H9 (cell line): Measurements from ENCODE around the gene SOCS4. TPM values are rescaled to one million over a fixed set of nuclear protein-coding genes. Genes with fewer than 3 reads are reported as not detected.

Experiments
- DNase-seq: peaks from one replicate; pipeline ENCODE4 v3.0.0-alpha.2; 2017
- H2AFZ ChIP-seq: one replicate; pipeline ENCODE4 v1.6.1; 2013; ENCODE audit warnings: mild to moderate bottlenecking, low read length, control low read depth, moderate library complexity
- H2AK5ac ChIP-seq: 2 replicates; pipeline ENCODE4 v1.6.1; 2013; ENCODE audit warnings: low read length, control low read depth, mixed read lengths; ENCODE audit not compliant: insufficient read length
- H2BK120ac ChIP-seq: one replicate; pipeline ENCODE4 v1.6.1; 2013; ENCODE audit warnings: low read depth, mild to moderate bottlenecking, low read length, control low read depth, inconsistent platforms; ENCODE audit not compliant: poor library complexity, severe bottlenecking
- H2BK12ac ChIP-seq: 2 replicates; pipeline ENCODE4 v1.6.1; 2013; ENCODE audit warnings: low read length, control low read depth, mixed read lengths, low read depth; ENCODE audit not compliant: insufficient read length
- H2BK15ac ChIP-seq: 2 replicates; pipeline ENCODE4 v1.6.1; 2013; ENCODE audit warnings: low read depth, low read length, control low read depth
- H2BK20ac ChIP-seq: one replicate; pipeline ENCODE4 v1.6.1; 2013; ENCODE audit warnings: low read depth, mild to moderate bottlenecking, low read length, control low read depth, inconsistent platforms; ENCODE audit not compliant: poor library complexity, severe bottlenecking
- H2BK5ac ChIP-seq: 2 replicates; pipeline ENCODE4 v1.6.1; 2013; ENCODE audit warnings: low read length, control low read depth, mixed read lengths; ENCODE audit not compliant: insufficient read length
- H3K14ac ChIP-seq: 2 replicates; pipeline ENCODE4 v1.6.1; 2013; ENCODE audit warnings: low read length, control low read depth; ENCODE audit not compliant: insufficient read depth
- H3K18ac ChIP-seq: 2 replicates; pipeline ENCODE4 v1.6.1; 2013; ENCODE audit warnings: low read depth, mild to moderate bottlenecking, mixed read lengths, low read length, control low read depth; ENCODE audit not compliant: insufficient read length
- H3K23ac ChIP-seq: 2 replicates; pipeline ENCODE4 v1.6.1; 2013; ENCODE audit warnings: low read length, control low read depth, mixed read lengths, low read depth; ENCODE audit not compliant: insufficient read length
- H3K23me2 ChIP-seq: 2 replicates; pipeline ENCODE4 v1.6.1; 2013; ENCODE audit warnings: low read depth, mild to moderate bottlenecking, mixed read lengths, low read length, control low read depth; ENCODE audit not compliant: insufficient read length, poor library complexity, severe bottlenecking
- H3K27ac ChIP-seq: 2 replicates; pipeline ENCODE4 v1.5.1; 2013; ENCODE audit warnings: low read length, control low read depth, mixed read lengths, low read depth; ENCODE audit not compliant: insufficient read length
- H3K27me3 ChIP-seq: 2 replicates; pipeline ENCODE4 v1.6.1; 2013; ENCODE audit warnings: low read length, control low read depth, inconsistent platforms; ENCODE audit not compliant: insufficient read depth
- H3K4ac ChIP-seq: 2 replicates; pipeline ENCODE4 v1.6.1; 2013; ENCODE audit warnings: low read depth, mild to moderate bottlenecking, control low read depth, inconsistent platforms, low read length, moderate library complexity
- H3K4me1 ChIP-seq: 2 replicates; pipeline ENCODE4 v1.6.1; 2013; ENCODE audit warnings: low read length, control low read depth, inconsistent platforms; ENCODE audit not compliant: insufficient read depth
- H3K4me2 ChIP-seq: 2 replicates; pipeline ENCODE4 v1.6.1; 2013; ENCODE audit warnings: low read length, control low read depth, mixed read lengths; ENCODE audit not compliant: insufficient read length, insufficient read depth
- H3K56ac ChIP-seq: 2 replicates; pipeline ENCODE4 v1.6.1; 2013; ENCODE audit warnings: low read depth, mild to moderate bottlenecking, mixed read lengths, low read length, control low read depth; ENCODE audit not compliant: insufficient read length
- H3K79me1 ChIP-seq: 2 replicates; pipeline ENCODE4 v1.6.1; 2013; ENCODE audit warnings: low read depth, mild to moderate bottlenecking, moderate library complexity, low read length, control low read depth, inconsistent platforms; ENCODE audit not compliant: insufficient read depth, poor library complexity, severe bottlenecking
- H3K79me2 ChIP-seq: 2 replicates; pipeline ENCODE4 v1.6.1; 2013; ENCODE audit warnings: low read length, control low read depth, inconsistent platforms; ENCODE audit not compliant: insufficient read depth
- H3K9ac ChIP-seq: 2 replicates; pipeline ENCODE4 v1.6.1; 2013; ENCODE audit warnings: low read length, control low read depth, mixed read lengths; ENCODE audit not compliant: insufficient read length; ENCODE audit errors: extremely low read depth
- H3K9me3 ChIP-seq: one replicate; pipeline ENCODE4 v1.6.1; 2013; ENCODE audit warnings: low read depth, low read length, inconsistent platforms; ENCODE audit not compliant: control insufficient read depth
- H3T11ph ChIP-seq: one replicate; pipeline ENCODE4 v1.6.1; 2013; ENCODE audit warnings: mild to moderate bottlenecking, low read length, control low read depth, inconsistent platforms
- H4K20me1 ChIP-seq: one replicate; pipeline ENCODE4 v1.6.1; 2013; ENCODE audit not compliant: control insufficient read depth, insufficient read length, insufficient read depth
- H4K5ac ChIP-seq: 2 replicates; pipeline ENCODE4 v1.6.1; 2013; ENCODE audit warnings: low read depth, mild to moderate bottlenecking, mixed read lengths, low read length, control low read depth; ENCODE audit not compliant: insufficient read length
- H4K8ac ChIP-seq: replicated peaks from 2 replicates; pipeline ENCODE4 v1.6.1; 2013; ENCODE audit warnings: low read length, control low read depth, mixed read lengths, low read depth; ENCODE audit not compliant: insufficient read length
- H4K91ac ChIP-seq: 2 replicates; pipeline ENCODE4 v1.6.1; 2013; ENCODE audit warnings: low read depth, mild to moderate bottlenecking, moderate library complexity, mixed read lengths, low read length, control low read depth; ENCODE audit not compliant: insufficient read length
- H3K27ac Mint-ChIP-seq, 3 experiments: 2 replicates in 2 of 3; 3 replicates in 1 of 3; pipeline ENCODE4 v1.8.0; 2020 to 2021; ENCODE audit warnings: mixed read lengths in 3 of 3, mild to moderate bottlenecking in 1 of 3, moderate library complexity in 1 of 3
- H3K27me3 Mint-ChIP-seq: 2 replicates; pipeline ENCODE4 v1.8.0; 2021; ENCODE audit warnings: low read depth, mild to moderate bottlenecking, moderate library complexity, mixed read lengths
- H3K36me3 Mint-ChIP-seq, 3 experiments: 2 replicates in 2 of 3; 3 replicates in 1 of 3; pipeline ENCODE4 v1.8.0; 2020 to 2021; ENCODE audit warnings: low read depth in 3 of 3, mixed read lengths in 3 of 3; ENCODE audit not compliant: insufficient read depth in 1 of 3
- H3K4me1 Mint-ChIP-seq, 2 experiments: 2 replicates each; pipeline ENCODE4 v1.8.0; 2020; ENCODE audit warnings: mixed read lengths in 2 of 2
- H3K4me3 Mint-ChIP-seq, 2 experiments: 2 replicates in 1 of 2; 3 replicates in 1 of 2; pipeline ENCODE4 v1.8.0; 2020 to 2021; ENCODE audit warnings: mild to moderate bottlenecking in 2 of 2, mixed read lengths in 2 of 2, moderate library complexity in 1 of 2
- H3K9me3 Mint-ChIP-seq, 2 experiments: 2 replicates in 1 of 2; 3 replicates in 1 of 2; pipeline ENCODE4 v1.8.0; 2020; ENCODE audit warnings: mild to moderate bottlenecking in 2 of 2, mixed read lengths in 2 of 2, moderate library complexity in 1 of 2
- WGBS: extraction: QIAGEN DNeasy Blood & Tissue Kit; methylation state at CpG from one replicate; pipeline ENCODE4 v1.1.7; 2013; ENCODE audit warnings: missing lambda C conversion rate, low lambda C conversion rate, mixed read lengths; ENCODE audit not compliant: insufficient read length; ENCODE audit errors: extremely low coverage; 5-methylcytosine and 5-hydroxymethylcytosine counted together
- total RNA-seq: library from RNA; stranded (reverse); gene quantifications from 2 replicates; pipeline ENCODE4 v1.2.1, GENCODE V29; 2021
- TF ChIP-seq, protein P1 (sequence below): fragments of 200-600 bp; sonication (generic); conservative IDR thresholded peaks from 3 replicates; pipeline ENCODE4 v1.8.0; 2021; ENCODE audit warnings: antibody characterized with exemption, mild to moderate bottlenecking

The SOCS4 gene
- total RNA-seq, 1 experiment from 2014 or later = 38.5 TPM

DNA sequence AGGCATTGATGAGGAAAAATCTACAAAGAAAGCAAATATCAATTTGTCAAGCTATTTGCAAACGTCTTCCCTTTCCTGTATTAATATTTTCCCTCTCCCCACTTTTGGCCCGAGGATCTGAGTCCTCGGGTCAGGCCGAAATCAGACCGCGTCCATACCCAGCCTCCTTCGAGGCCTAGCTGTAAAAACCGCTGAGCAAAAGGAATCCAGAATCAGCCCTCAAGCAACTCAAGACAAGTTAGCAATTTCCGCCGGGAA, 24.1 kb downstream of the SOCS4 start:
- DNase-seq = no peak
- TF ChIP-seq, protein P1, sequence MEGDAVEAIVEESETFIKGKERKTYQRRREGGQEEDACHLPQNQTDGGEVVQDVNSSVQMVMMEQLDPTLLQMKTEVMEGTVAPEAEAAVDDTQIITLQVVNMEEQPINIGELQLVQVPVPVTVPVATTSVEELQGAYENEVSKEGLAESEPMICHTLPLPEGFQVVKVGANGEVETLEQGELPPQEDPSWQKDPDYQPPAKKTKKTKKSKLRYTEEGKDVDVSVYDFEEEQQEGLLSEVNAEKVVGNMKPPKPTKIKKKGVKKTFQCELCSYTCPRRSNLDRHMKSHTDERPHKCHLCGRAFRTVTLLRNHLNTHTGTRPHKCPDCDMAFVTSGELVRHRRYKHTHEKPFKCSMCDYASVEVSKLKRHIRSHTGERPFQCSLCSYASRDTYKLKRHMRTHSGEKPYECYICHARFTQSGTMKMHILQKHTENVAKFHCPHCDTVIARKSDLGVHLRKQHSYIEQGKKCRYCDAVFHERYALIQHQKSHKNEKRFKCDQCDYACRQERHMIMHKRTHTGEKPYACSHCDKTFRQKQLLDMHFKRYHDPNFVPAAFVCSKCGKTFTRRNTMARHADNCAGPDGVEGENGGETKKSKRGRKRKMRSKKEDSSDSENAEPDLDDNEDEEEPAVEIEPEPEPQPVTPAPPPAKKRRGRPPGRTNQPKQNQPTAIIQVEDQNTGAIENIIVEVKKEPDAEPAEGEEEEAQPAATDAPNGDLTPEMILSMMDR = no peak
- no peaks in the 10 kb centered on the region; the same call in 1 of the 2 replicates for H3K4me1 ChIP-seq

More for the DNA sequence above, 24.1 kb downstream of the SOCS4 start:
- Histone ChIP-seq H2BK20ac (no peak overlapping the region), H3K23ac (no peak overlapping the region), H3K27me3 (no peaks in the 10 kb centered on the region), H3K18ac (peak overlapping the region; percentile 83), H2AK5ac (no peak overlapping the region), H3K14ac (peak overlapping the region; percentile 85), H3K56ac (no peak overlapping the region), H2BK12ac (no peak overlapping the region), H3K79me2 (peaks cover 27% of the 10 kb centered on the region; the same call in 1 of the 2 replicates), H3K79me1 (peaks cover 7% of the 10 kb centered on the region), H3K9ac (peak overlapping the region; percentile 88), H4K20me1 (no peaks in the 10 kb centered on the region), H2BK15ac (no peak overlapping the region), H4K8ac (no peak overlapping the region), H2BK120ac (no peak overlapping the region), H3K27ac (peak overlapping the region; percentile 79), H3K9me3 (no peaks in the 10 kb centered on the region), H2AFZ (peak overlapping the region; percentile 98), H3T11ph (no peak overlapping the region), H3K4ac (0 out of 2 replicates have a peak overlapping the region, but pooled peaks have one; percentile 5), H3K23me2 (peaks cover 10% of the 10 kb centered on the region), H4K91ac (no peak overlapping the region), H3K4me2 (peak overlapping the region; percentile 69), H2BK5ac (no peak overlapping the region), H4K5ac (no peak overlapping the region)
- H3K9me3 Mint-ChIP-seq = no peaks in the 10 kb centered on the region; a peak in 1 of 5 replicates
- H3K4me3 Mint-ChIP-seq = peak overlapping the region; percentile 86 to 95
- peaks cover 11 to 25% (median 19%) of the 10 kb centered on the region in 3 experiments; a peak in 6 of 7 replicates for H3K36me3 Mint-ChIP-seq
- peak overlapping the region; percentile 95 to 99 (median 99) for H3K27ac Mint-ChIP-seq
- no peaks in the 10 kb centered on the region for H3K27me3 Mint-ChIP-seq
- H3K4me1 Mint-ChIP-seq = peaks cover 29 to 30% of the 10 kb centered on the region in 2 experiments
- no CpG with 5 or more reads among the region's 10 CpGs for WGBS
